CD4-positive, alpha-beta T cell treated with Interferon gamma for 1 hour (primary cell): ENCODE data around the gene HEXIM2.
A peak's percentile ranks its signal among the peaks of the same experiment; 100 is the strongest.

ENCODE experiments used
- DNase-seq: peaks from one replicate; pipeline ENCODE4 v3.0.0-alpha.2; 2020

Gene HEXIM2

GRCh38 chr17:45128331-45128730, 33.3 kb upstream of the HEXIM2 start:
- DNase-seq, result no peak

DNA sequence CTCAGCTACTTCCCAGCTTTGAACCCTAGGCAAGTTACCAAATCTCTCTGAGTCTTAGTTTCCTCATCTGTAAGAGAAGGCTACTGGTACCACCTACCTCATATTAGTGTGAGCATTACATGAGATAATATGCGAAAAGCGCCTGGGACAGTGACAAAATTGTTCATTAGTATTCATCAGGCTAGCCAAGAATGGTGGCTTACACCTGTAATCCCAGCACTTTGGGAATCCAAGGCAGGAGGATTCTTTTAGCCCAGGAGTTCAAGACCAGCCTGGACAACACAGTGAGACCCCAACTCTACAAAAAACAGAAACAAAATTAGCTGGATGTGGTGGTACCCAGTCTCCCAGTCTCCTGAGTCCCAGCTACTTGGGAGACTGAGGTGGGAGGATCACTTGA, 32.7 kb upstream of the HEXIM2 start:
- no peak for DNase-seq

DNA sequence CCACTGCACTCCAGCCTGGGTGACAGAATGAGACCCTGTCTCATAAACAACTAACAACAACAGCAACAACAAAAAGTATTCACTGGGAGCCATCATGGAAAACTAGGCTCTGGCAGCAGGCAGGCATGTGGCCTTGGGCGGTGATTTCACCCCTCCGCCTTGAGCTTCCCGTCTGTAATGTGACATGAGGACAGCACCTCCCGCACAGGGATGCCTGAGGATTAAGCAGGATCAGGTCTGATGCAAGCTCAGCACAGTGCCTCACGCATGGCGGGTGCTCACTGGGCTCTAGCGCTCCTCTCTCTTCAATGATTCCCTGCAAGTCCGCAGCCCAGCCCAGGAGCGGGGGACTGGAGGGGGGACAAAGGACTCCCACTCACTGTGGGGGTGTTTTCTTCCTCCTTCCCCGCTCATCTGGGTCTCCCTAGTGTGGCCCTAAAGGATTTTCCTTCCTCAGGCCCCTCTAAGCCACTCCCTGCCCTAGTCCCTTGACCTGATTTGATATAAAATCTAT, 32.2 kb upstream of the HEXIM2 start:
- no peak for DNase-seq

- no peak for DNase-seq
Observed at GRCh38 chr17:45129940-45130680, 31.6 kb upstream of the HEXIM2 start.

GRCh38 chr17:45130681-45131615, 30.7 kb upstream of the HEXIM2 start:
- DNase-seq, result no peak

GRCh38 chr17:45131616-45132319, 29.9 kb upstream of the HEXIM2 start:
- no peak for DNase-seq

DNA sequence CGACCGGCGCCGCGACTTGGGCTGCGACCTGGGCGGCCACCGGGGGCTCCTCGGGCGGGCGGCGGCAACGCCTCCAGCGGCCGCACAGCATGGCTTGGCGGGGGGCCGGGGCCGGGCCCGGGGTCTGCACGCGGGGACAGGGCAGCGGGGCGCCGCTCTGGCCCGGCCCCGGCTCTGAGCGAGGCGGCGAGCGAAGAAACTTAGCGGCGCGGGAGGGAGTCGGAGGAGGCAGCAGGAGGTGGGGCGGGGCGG, 29.4 kb upstream of the HEXIM2 start, which contains the start of gene PLCD3:
Gene PLCD3 (minus strand): TSS at position 196 of the 252 bp plus-strand sequence. CDS start 105 bp downstream, at position 91.
- no peak for DNase-seq

- peak; percentile 71 for DNase-seq
Observed at GRCh38 chr17:45132572-45133463, 28.9 kb upstream of the HEXIM2 start.

GRCh38 chr17:45135192-45135977, 26.3 kb upstream of the HEXIM2 start, which contains the start of gene ACBD4:
Gene ACBD4, plus strand, starts transcription at chr17:45135687. Its CDS starts 458 bp downstream, at chr17:45136145.
- DNase-seq, result peak; percentile 94

- no peak for DNase-seq
Observed at GRCh38 chr17:45135978-45136791, 25.5 kb upstream of the HEXIM2 start.

DNA sequence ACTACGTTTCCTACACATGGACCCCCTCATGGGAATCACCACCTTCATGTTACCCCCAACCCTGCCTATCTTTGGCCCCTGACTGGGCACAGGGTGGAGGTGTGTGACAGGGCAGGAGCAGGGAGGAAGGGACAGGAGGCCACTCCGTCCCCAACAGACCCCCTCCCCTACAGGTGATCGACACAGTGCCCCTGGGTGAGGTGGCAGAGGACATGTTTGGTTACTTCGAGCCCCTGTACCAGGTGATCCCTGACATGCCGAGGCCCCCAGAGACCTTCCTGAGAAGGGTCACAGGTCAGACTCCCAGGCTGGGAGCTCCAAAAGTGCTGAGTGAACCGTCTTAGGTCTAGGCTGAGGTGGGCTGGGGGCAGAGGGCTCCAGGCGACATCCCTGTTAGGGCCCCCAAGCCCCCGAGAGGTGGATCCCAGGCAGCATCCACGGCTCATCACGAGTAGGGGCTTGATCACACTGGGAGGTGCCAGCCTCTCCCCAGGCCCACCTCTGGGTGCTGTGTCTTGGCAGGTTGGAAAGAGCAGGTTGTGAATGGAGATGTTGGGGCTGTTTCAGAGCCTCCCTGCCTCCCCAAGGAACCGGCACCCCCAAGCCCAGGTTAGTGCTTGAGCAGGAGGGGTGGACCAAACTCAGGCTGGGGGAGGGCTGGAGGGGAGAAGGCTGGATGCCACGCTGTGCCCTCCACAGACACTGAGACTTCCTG, 24.7 kb upstream of the HEXIM2 start:
- DNase-seq, result no peak

- no peak for DNase-seq
Observed at GRCh38 chr17:45137561-45138305, 23.9 kb upstream of the HEXIM2 start.

- no peak for DNase-seq
Observed at GRCh38 chr17:45138911-45139532, 22.7 kb upstream of the HEXIM2 start.

DNA sequence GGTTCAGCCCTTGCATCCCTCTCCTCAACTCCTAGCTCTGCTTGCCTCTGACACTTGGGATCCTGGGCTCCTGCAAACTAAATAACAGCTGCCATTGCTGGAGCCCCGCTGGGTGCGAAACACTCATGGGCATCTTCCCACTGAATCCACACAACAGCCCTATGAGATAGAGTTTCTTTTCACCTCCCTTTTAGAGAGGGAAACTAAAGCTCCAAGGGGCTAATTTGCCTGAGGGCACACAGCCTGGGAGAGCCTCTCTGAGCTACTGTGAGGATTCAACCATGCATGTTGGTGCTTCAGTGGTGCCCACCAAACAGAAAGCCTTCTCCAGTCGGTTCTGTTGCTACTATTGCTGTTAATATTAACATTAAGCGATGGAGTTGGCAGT, 22.1 kb upstream of the HEXIM2 start:
- DNase-seq, result no peak

- DNase-seq, result no peak
Observed at GRCh38 chr17:45143094-45143670, 18.5 kb upstream of the HEXIM2 start.

DNA sequence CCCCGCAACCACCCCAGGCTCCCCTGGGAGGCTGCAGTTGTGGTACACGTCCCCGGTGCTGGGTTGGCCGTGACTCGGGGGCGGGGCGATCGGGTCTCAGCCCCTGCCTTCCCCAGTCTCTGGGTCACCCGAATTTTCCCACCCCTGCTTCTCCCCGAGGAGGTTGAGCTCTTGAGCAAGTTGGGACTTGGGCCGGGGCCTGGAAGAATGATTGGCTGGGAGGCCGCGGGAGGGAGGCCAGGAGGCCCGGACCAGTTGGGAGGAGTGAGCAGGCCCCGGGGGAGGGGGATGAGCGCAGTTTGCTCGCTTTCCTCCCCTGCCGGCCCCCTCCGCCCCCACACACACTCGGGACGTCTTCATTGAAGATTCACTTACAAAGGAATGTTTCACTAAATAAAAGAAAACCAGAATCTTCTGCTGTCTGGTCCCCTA, 17.9 kb upstream of the HEXIM2 start:
- peak; percentile 52 for DNase-seq

DNA sequence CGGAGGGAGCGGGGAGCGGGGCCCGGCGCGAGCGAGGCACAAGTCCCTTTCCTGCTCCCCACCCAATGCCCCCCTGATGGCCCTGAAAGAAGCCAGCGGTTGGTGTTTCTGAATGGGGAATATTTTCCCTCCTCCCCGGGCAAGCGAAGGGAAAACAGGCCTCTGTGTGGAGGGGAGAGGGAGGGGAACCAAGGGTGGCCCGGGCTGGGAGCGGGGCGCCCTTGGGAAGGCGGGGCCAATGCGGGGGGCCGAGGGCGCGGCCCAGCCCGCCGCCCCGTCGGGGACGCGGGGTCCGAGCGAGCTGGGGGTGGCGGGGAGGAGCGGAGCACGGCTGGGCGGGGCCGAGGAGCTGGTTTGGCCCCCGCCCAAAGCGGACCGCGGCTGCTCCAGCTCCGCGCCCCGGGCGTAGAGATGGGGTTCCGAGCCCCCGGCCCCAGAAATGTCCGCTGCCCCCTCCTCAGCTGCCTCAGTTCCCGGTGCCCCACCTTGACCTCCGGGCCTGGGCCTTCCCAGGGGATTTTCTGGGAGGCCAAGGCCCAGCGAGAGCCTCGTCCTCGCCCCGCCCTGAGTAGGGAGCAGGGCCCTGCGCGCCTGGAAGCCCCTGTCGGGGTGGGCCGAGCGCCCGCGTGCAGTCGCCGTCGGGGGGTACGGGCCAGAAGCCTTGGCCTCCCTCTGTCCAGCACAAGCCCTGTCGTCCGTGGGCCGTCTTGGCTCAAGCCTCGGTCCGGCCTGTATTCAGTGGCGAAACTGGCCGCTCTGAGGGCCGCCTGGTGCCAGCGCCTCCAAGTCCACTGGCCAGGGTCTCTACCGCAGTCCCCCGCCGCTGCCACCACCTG, 17.3 kb upstream of the HEXIM2 start:
- DNase-seq, result no peak
